Suprapubic skin (tissue), 4 donors: ENCODE data around the gene RBMS1. TPM values are rescaled to one million over a fixed set of nuclear protein-coding genes. Genes with fewer than 3 reads are reported as not detected.

ENCODE experiments used
- DNase-seq, 2 donors: peaks; one replicate each; pipeline ENCODE4 v3.0.0-alpha.2; 2019; ENCODE audit warnings: low spot score in 2 of 2
- H3K27ac ChIP-seq: fragments of 200-600 bp; sonication (generic); one replicate; pipeline ENCODE4 v1.5.1; 2019
- H3K27me3 ChIP-seq: fragments of 200-600 bp; sonication (generic); one replicate; pipeline ENCODE4 v1.5.1; 2019
- H3K36me3 ChIP-seq: fragments of 200-600 bp; sonication (generic); one replicate; pipeline ENCODE4 v1.5.1; 2019
- H3K4me1 ChIP-seq: fragments of 200-600 bp; sonication (generic); one replicate; pipeline ENCODE4 v1.5.1; 2019
- H3K4me3 ChIP-seq: fragments of 200-600 bp; sonication (generic); one replicate; pipeline ENCODE4 v1.5.1; 2019; ENCODE audit warnings: mild to moderate bottlenecking
- H3K9me3 ChIP-seq: fragments of 200-600 bp; sonication (generic); one replicate; pipeline ENCODE4 v1.5.1; 2019
- EP300 ChIP-seq: sonication (generic); formaldehyde crosslinking; IDR thresholded peaks from one replicate; pipeline ENCODE4 v1.6.1; 2017; ENCODE audit warnings: antibody characterized with exemption
- POLR2A ChIP-seq, 2 donors: fragments of 450-650 bp; IDR thresholded peaks; one replicate each; pipeline ENCODE4 v1.6.1; 2017; ENCODE audit warnings: antibody characterized with exemption in 2 of 2, mild to moderate bottlenecking in 2 of 2, moderate library complexity in 2 of 2
- POLR2AphosphoS5 ChIP-seq, 3 donors: sonication (generic); formaldehyde crosslinking; IDR thresholded peaks; one replicate each; pipeline ENCODE4 v1.6.1; 2017; ENCODE audit warnings: antibody characterized with exemption in 3 of 3
- WGBS: methylation state at CpG from one replicate; pipeline ENCODE4 v1.1.5; 2018; 5-methylcytosine and 5-hydroxymethylcytosine counted together
- total RNA-seq, 4 donors: library from RNA; depleted of rRNA; stranded (reverse); fragments of >200 nt; gene quantifications; one replicate each; pipeline ENCODE4 v1.1.0, GENCODE V29; 2016
- TF ChIP-seq, protein P1 (sequence below), 2 donors: fragments of 200-600 bp in 1 of 2; fragments of 450-650 bp in 1 of 2; sonication (generic) in 1 of 2; IDR thresholded peaks; one replicate each; pipeline ENCODE4 v1.5.1; 2016 to 2019; ENCODE audit warnings: antibody characterized with exemption in 2 of 2, mild to moderate bottlenecking in 1 of 2, moderate library complexity in 1 of 2

The RBMS1 gene
- total RNA-seq, 4 donors from 2014 or later = 55.7 to 92.2 (median 62.2) TPM

DNA sequence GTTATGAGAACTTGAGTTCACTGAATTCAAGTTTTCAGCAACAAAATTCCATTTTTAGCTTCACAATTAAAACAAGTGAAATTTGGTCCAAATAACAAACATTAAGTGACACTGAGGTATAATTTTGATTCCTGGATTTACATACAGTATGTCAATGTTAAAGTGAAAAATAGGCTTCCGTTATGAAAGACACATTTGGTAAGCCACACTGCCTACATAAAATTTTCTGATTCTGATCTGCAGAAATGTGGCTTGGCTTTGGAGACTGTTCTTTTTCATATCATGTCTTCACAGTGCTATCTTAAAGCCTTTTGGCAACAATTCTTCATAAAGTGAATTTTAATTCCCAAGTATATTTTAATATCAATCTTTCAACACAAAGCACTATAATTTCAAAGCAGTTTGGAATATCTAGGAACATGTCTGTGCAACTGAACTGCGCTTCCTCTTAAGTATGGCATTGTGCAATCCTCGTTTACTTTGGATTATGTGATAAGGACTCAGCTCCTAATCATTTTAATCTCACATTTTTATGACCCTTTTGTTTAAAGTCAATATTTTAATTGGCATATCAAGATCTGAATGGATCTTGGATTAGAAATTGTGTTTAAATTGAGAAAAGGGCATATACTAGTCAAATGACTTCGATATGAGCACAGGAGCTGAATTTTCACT, 60.0 kb downstream of the RBMS1 start:
- Histone ChIP-seq H3K4me1 (peaks cover 32% of the 10 kb centered on the region), H3K4me3 (no peak overlapping the region), H3K27ac (no peak overlapping the region), H3K27me3 (no peaks in the 10 kb centered on the region), H3K36me3 (no peaks in the 10 kb centered on the region), H3K9me3 (no peaks in the 10 kb centered on the region)
- no peak for DNase-seq
- no peak for TF ChIP-seq POLR2AphosphoS5 (IDR thresholded peaks at IDR 0.05)
- no peak for TF ChIP-seq EP300
- TF ChIP-seq POLR2A (IDR thresholded peaks at IDR 0.05) = no peak
- TF ChIP-seq, protein P1, sequence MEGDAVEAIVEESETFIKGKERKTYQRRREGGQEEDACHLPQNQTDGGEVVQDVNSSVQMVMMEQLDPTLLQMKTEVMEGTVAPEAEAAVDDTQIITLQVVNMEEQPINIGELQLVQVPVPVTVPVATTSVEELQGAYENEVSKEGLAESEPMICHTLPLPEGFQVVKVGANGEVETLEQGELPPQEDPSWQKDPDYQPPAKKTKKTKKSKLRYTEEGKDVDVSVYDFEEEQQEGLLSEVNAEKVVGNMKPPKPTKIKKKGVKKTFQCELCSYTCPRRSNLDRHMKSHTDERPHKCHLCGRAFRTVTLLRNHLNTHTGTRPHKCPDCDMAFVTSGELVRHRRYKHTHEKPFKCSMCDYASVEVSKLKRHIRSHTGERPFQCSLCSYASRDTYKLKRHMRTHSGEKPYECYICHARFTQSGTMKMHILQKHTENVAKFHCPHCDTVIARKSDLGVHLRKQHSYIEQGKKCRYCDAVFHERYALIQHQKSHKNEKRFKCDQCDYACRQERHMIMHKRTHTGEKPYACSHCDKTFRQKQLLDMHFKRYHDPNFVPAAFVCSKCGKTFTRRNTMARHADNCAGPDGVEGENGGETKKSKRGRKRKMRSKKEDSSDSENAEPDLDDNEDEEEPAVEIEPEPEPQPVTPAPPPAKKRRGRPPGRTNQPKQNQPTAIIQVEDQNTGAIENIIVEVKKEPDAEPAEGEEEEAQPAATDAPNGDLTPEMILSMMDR (IDR thresholded peaks at IDR 0.05) = no peak
- WGBS = 53% methylated on average over 4 of the region's 4 CpGs

DNA sequence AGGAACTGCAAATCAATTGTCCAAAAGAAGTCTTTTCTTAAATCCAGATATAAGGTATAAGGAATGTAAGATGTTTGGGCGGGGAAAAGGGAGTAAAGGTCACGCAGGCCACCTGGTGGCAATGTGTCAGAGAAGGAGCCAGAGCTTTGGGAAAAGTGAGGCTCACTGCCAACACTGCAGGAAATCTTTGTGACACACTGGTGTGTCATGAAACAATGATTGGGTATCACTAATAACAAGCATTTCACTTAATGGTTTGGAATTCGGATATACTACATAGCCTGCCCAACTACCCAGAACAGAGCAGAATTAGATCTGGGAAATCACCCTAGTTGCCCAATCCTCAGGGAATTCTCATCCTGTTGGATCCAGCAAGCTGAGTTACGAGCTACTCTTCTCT, 61.0 kb downstream of the RBMS1 start:
- WGBS = 67% methylated on average over 4 of the region's 4 CpGs
- H3K4me1 ChIP-seq = peaks cover 41% of the 10 kb centered on the region
- H3K36me3 ChIP-seq = no peaks in the 10 kb centered on the region
- no peak overlapping the region for H3K27ac ChIP-seq
- no peaks in the 10 kb centered on the region for H3K9me3 ChIP-seq
- no peaks in the 10 kb centered on the region for H3K27me3 ChIP-seq
- no peak overlapping the region for H3K4me3 ChIP-seq
- TF ChIP-seq POLR2A (IDR thresholded peaks at IDR 0.05) (no peak), POLR2AphosphoS5 (IDR thresholded peaks at IDR 0.05) (no peak), EP300 (no peak)
- TF ChIP-seq, protein P1 (IDR thresholded peaks at IDR 0.05) = no peak
- no peak for DNase-seq

DNA sequence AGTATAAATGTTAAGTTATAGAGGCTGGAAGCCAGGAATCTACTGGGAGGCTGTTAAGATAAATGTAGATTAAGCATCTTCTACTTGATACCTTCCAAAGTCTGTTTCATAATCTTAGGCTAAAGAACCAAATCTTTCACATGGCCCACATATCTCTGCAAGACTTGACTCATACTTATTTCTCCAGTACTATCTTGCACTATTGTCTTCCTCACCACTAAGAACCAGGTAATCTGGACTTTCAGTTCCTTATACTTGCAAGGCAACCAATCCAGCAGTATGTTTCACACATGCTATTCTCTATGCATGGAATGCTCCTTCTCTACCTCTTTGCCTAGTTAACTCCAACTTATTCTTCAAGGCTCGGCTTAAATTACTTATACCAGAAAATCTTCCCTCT, 62.2 kb downstream of the RBMS1 start:
- WGBS = 95% methylated on average over 1 of the region's 1 CpG
- H3K27me3 ChIP-seq = no peaks in the 10 kb centered on the region

DNA sequence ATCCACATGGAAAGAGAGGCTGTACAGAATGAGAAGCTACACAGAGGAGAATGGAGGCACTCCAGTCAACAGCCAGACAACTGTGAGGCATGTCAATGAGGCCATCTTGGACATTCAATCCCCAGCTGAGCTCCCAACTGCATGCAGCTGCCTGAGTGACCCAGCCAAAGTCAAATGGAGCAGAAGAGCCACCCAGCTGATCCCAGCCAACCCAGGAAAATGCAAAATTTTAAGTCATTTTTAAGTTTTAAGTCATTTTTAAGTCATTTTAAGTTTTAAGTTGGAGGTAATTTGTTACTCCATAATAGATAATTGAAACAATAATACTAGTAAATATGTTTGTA, 63.6 kb downstream of the RBMS1 start:
- H3K4me3 ChIP-seq = no peak overlapping the region
- H3K9me3 ChIP-seq = no peaks in the 10 kb centered on the region
- H3K36me3 ChIP-seq = no peaks in the 10 kb centered on the region
- no peaks in the 10 kb centered on the region for H3K27me3 ChIP-seq
- peaks cover 45% of the 10 kb centered on the region for H3K4me1 ChIP-seq
- no peak for TF ChIP-seq POLR2A (IDR thresholded peaks at IDR 0.05)
- TF ChIP-seq EP300 = no peak
- TF ChIP-seq POLR2AphosphoS5 (IDR thresholded peaks at IDR 0.05) = no peak
- TF ChIP-seq, protein P1 (IDR thresholded peaks at IDR 0.05) = no peak
- DNase-seq = no peak
- no peak overlapping the region for H3K27ac ChIP-seq

More for the DNA sequence above, 62.2 kb downstream of the RBMS1 start:
- no peak overlapping the region for H3K27ac ChIP-seq
- no peak for DNase-seq
- H3K9me3 ChIP-seq = no peaks in the 10 kb centered on the region
- no peak overlapping the region for H3K4me3 ChIP-seq
- H3K36me3 ChIP-seq = no peaks in the 10 kb centered on the region
- peaks cover 41% of the 10 kb centered on the region for H3K4me1 ChIP-seq
- TF ChIP-seq POLR2A (IDR thresholded peaks at IDR 0.05) (no peak), EP300 (no peak), POLR2AphosphoS5 (IDR thresholded peaks at IDR 0.05) (no peak)
- TF ChIP-seq, protein P1 (IDR thresholded peaks at IDR 0.05) = no peak

DNA sequence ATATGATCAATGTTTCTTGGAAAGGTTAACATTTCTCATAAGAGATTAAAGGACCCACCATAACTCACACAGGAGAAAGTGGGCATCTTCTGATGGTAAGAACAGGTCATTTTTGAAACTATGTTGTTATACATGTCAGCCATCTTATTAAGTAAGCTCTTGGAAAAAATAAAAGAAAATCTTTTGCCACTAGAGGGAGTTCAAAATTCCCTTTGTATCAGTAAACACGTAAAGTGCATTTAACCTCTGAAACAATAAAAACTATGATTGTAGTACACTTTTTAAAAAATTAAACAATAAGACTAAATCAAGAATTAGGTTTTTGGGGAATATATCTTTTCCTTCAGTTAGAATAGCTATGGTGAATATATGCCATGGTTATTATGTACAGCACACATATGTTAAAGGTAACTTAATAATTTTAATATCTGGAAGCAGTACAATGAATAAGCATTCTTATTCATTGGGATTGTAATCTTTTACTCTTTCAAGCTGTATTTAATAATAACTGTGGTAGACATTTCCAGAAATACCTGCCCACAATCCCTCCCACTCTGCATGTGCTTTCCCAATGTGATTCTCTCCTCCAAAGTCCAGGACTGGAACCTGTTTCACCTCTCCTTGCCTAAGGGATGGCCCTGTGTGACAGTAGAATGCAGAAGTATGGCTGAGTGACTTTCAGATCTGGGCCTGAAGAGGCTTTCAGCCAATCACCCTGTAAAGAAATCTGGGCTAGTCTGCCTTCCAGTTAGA, 64.2 kb downstream of the RBMS1 start:
- WGBS = 12% methylated on average over 1 of the region's 1 CpG
- Histone ChIP-seq H3K36me3 (no peaks in the 10 kb centered on the region), H3K4me1 (peaks cover 45% of the 10 kb centered on the region), H3K27me3 (no peaks in the 10 kb centered on the region), H3K27ac (peak overlapping the region; percentile 33), H3K4me3 (no peak overlapping the region), H3K9me3 (no peaks in the 10 kb centered on the region)
- DNase-seq = no peak
- TF ChIP-seq, protein P1 (IDR thresholded peaks at IDR 0.05) = peak; percentile 43 to 44
- no peak for TF ChIP-seq EP300
- TF ChIP-seq POLR2AphosphoS5 (IDR thresholded peaks at IDR 0.05) = no peak
- no peak for TF ChIP-seq POLR2A (IDR thresholded peaks at IDR 0.05)
